ENCODE results near the gene RPS21. TPM values are rescaled to one million over a fixed set of nuclear protein-coding genes. Genes with fewer than 3 reads are reported as not detected.

The RPS21 gene
- total RNA-seq, 4 donors from 2014 or later: 585 to 2,728 (median 1,375) TPM

DNA sequence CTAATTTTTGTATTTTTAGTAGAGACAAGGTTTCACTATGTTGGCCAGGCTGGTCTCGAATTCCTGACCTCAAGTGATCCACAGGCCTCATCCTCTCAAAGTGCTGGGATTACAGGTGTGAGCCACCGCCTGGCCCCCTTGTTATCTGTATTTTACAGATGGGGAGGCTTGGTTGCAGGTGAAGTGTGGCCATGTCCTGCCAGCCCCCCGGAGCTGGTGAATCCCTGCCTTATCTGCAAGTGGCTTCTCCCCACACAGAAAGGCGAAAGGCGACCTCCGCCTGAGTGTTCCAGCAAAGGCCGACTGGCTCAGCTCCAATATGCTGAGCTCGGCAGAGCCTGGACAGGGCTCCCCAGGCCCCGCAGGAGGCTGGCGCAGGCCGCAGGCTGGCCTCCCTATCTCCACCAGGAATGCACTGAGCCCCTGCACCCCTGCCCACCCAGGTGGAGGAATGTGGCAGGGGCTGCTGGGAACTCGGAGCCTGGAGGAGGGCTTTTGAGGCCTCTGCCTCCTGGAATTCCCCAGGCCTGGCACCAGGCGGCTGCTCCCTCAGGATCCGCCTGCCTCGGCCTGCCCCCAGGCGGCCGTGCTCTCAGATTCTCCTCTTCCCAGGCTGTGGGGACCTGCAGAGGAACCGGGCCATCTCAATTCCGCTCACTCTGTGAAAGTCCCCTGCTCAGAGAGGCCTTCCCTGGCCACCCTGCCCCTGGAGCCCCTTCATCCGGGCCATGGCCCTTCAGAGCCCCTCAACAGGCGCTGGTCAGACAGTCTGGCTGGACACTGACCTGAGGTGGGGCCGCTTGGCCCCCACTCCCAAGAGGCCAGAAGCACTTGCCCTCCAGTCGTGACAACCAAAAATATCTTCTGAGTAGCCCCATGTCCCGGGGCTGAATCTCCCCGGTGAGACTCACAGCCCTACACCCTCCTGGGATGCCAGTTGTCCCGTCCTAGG is 10.5 kb upstream of the RPS21 start:
- Histone ChIP-seq H3K4me3 (no peak overlapping the region), H3K27ac (peak overlapping the region; percentile 61 to 88 (median 77)), H3K36me3 (no peaks in the 10 kb centered on the region), H3K27me3 (peaks cover 4% of the 10 kb centered on the region), H3K9me3 (no peaks in the 10 kb centered on the region), H3K4me1 (peaks cover 25 to 44% (median 38%) of the 10 kb centered on the region in 4 donors)
- no peak for DNase-seq
- TF ChIP-seq EP300 (IDR thresholded peaks at IDR 0.05; ENCODE audit: low read depth): no peak
- peak in 1 of 3 donors; percentile 11 for TF ChIP-seq POLR2AphosphoS5 (IDR thresholded peaks at IDR 0.05)
- TF ChIP-seq, protein P1, sequence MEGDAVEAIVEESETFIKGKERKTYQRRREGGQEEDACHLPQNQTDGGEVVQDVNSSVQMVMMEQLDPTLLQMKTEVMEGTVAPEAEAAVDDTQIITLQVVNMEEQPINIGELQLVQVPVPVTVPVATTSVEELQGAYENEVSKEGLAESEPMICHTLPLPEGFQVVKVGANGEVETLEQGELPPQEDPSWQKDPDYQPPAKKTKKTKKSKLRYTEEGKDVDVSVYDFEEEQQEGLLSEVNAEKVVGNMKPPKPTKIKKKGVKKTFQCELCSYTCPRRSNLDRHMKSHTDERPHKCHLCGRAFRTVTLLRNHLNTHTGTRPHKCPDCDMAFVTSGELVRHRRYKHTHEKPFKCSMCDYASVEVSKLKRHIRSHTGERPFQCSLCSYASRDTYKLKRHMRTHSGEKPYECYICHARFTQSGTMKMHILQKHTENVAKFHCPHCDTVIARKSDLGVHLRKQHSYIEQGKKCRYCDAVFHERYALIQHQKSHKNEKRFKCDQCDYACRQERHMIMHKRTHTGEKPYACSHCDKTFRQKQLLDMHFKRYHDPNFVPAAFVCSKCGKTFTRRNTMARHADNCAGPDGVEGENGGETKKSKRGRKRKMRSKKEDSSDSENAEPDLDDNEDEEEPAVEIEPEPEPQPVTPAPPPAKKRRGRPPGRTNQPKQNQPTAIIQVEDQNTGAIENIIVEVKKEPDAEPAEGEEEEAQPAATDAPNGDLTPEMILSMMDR (IDR thresholded peaks at IDR 0.05): peak; percentile 37 to 54 (median 43)
- TF ChIP-seq POLR2A (IDR thresholded peaks at IDR 0.05): no peak
- in situ Hi-C loops (cut with MboI; ENCODE audit: low pct_ligation_motif_present in 1 of 4, low pct_unique_long_range_greater_than_20kb in 1 of 4, low sequenced_read_pairs in 3 of 4): no loop called here
- WGBS, 2 donors (ENCODE audit: low coverage in 1 of 2): 47% methylated on average over 26 of the region's 26 CpGs; no CpG with 5 or more reads in 1 of the 2 donors
- intact Hi-C loops (cut with DNase I; ENCODE audit: low total_unique reads): loop anchor here (2.0 to 5.0 kb wide), 2 partner anchors 34 to 74 kb away; partner anchors contain the start of gene ADRM1

DNA sequence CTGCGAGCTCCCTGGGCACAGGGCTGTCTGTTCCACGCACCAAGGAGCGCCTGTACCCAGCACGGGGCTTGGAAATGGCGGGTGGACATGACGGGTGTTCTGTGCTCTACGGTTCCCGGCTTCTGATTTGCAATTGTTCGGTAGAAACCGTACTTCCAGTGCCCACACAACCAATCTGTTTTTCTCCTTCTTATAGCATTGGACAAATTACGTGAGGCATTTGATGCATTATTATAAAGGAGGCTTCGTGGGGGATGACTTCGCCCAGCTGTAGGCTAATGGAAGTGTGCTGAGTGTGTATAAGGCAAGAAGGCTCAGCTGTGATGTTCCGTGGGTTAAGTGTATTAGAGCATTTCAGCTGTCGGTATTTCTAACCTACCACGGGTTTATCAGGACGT is 9.8 kb upstream of the RPS21 start:
- in situ Hi-C loops (cut with MboI; ENCODE audit: low pct_ligation_motif_present in 1 of 4, low pct_unique_long_range_greater_than_20kb in 1 of 4, low sequenced_read_pairs in 3 of 4) (no loop called here), intact Hi-C loops (cut with DNase I; ENCODE audit: low total_unique reads) (loop anchor here (2.0 to 5.0 kb wide), 2 partner anchors 35 to 74 kb away; partner anchors contain the start of gene ADRM1)
- Histone ChIP-seq H3K27me3 (peaks cover 4% of the 10 kb centered on the region), H3K4me1 (peaks cover 25 to 44% (median 33%) of the 10 kb centered on the region in 4 donors), H3K9me3 (no peaks in the 10 kb centered on the region), H3K27ac (peak overlapping the region; percentile 61 to 88 (median 77)), H3K36me3 (no peaks in the 10 kb centered on the region), H3K4me3 (no peak overlapping the region)
- 74 to 83% methylated on average over 6 to 17 of the region's 17 CpGs for WGBS, 2 donors (ENCODE audit: low coverage in 1 of 2)
- no peak for DNase-seq
- TF ChIP-seq, protein P1 (IDR thresholded peaks at IDR 0.05): no peak
- no peak for TF ChIP-seq POLR2A (IDR thresholded peaks at IDR 0.05)
- no peak for TF ChIP-seq EP300 (IDR thresholded peaks at IDR 0.05; ENCODE audit: low read depth)
- no peak for TF ChIP-seq POLR2AphosphoS5 (IDR thresholded peaks at IDR 0.05)

- Histone ChIP-seq H3K36me3 (no peaks in the 10 kb centered on the region), H3K4me1 (peaks cover 25 to 44% (median 33%) of the 10 kb centered on the region in 4 donors), H3K27ac (peak overlapping the region; percentile 26 to 88 (median 77)), H3K27me3 (peaks cover under 1% of the 10 kb centered on the region), H3K9me3 (no peaks in the 10 kb centered on the region), H3K4me3 (no peak overlapping the region)
- no peak for DNase-seq
- intact Hi-C loops (cut with DNase I; ENCODE audit: low total_unique reads) (loop anchor here (2.0 to 5.0 kb wide), 2 partner anchors 35 to 75 kb away; partner anchors contain the start of gene ADRM1), in situ Hi-C loops (cut with MboI; ENCODE audit: low pct_ligation_motif_present in 1 of 4, low pct_unique_long_range_greater_than_20kb in 1 of 4, low sequenced_read_pairs in 3 of 4) (no loop called here)
- TF ChIP-seq POLR2AphosphoS5 (IDR thresholded peaks at IDR 0.05) (no peak), EP300 (IDR thresholded peaks at IDR 0.05; ENCODE audit: low read depth) (no peak), POLR2A (IDR thresholded peaks at IDR 0.05) (no peak)
- TF ChIP-seq, protein P1 (IDR thresholded peaks at IDR 0.05): no peak
- WGBS, 2 donors (ENCODE audit: low coverage in 1 of 2): 58% methylated on average over 15 of the region's 15 CpGs; no CpG with 5 or more reads in 1 of the 2 donors
Observed at GRCh38 chr20:62377615-62378178, 9.2 kb upstream of the RPS21 start.

DNA sequence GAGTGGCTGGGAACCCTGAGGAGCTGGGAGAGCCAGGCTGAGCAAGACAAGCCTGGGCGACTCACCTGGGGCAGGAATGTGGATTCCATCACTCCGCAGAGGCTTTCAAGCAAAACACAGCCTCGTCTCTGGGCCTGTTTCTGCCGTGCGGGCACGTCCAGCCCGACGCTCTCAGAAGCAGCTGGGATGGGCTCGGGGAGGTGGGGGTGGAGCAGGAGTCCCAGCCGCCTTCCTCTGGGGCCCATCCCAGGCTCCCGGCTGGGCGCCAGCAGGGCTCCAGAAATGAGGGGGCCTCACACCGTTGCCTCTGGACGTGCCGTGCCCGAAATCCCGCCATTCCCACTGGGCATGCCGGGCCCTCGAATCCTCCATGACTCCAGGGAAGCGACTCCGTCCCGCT is 8.7 kb upstream of the RPS21 start:
- H3K27ac ChIP-seq: peak overlapping the region; percentile 26 to 88 (median 77)
- intact Hi-C loops (cut with DNase I; ENCODE audit: low total_unique reads) (loop anchor here (5.0 kb wide), 1 partner anchor 36 kb away; no protein-coding TSS in a partner anchor), in situ Hi-C loops (cut with MboI; ENCODE audit: low pct_ligation_motif_present in 1 of 4, low pct_unique_long_range_greater_than_20kb in 1 of 4, low sequenced_read_pairs in 3 of 4) (no loop called here)
- WGBS, 2 donors (ENCODE audit: low coverage in 1 of 2): 67% methylated on average over 19 of the region's 22 CpGs; no CpG with 5 or more reads in 1 of the 2 donors
- H3K4me3 ChIP-seq: no peak overlapping the region
- DNase-seq: no peak
- peaks cover 25 to 44% (median 33%) of the 10 kb centered on the region in 4 donors for H3K4me1 ChIP-seq
- TF ChIP-seq POLR2A (IDR thresholded peaks at IDR 0.05): no peak
- TF ChIP-seq, protein P1 (IDR thresholded peaks at IDR 0.05): no peak
- no peak for TF ChIP-seq EP300 (IDR thresholded peaks at IDR 0.05; ENCODE audit: low read depth)
- TF ChIP-seq POLR2AphosphoS5 (IDR thresholded peaks at IDR 0.05): no peak
- H3K36me3 ChIP-seq: no peaks in the 10 kb centered on the region
- no peaks in the 10 kb centered on the region for H3K27me3 ChIP-seq
- H3K9me3 ChIP-seq: no peaks in the 10 kb centered on the region

Data from transverse colon (tissue), 4 donors.